ENCODE results near the gene SORT1.
"Not testable (repeated sequence)": the region's sequence is repeated elsewhere in the genome, so short reads cannot be mapped to it uniquely, and the experiment has no call there.

SORT1 gene

GRCh38 chr1:109296782-109297181 is 100.9 kb downstream of the SORT1 start:
- DNase-seq (ENCODE audit: low read depth), result no peak

GRCh38 chr1:109295712-109296415 is 101.9 kb downstream of the SORT1 start:
- DNase-seq (ENCODE audit: low read depth), result no peak

GRCh38 chr1:109294481-109294880 is 103.2 kb downstream of the SORT1 start:
- no peak for DNase-seq (ENCODE audit: low read depth)

DNA sequence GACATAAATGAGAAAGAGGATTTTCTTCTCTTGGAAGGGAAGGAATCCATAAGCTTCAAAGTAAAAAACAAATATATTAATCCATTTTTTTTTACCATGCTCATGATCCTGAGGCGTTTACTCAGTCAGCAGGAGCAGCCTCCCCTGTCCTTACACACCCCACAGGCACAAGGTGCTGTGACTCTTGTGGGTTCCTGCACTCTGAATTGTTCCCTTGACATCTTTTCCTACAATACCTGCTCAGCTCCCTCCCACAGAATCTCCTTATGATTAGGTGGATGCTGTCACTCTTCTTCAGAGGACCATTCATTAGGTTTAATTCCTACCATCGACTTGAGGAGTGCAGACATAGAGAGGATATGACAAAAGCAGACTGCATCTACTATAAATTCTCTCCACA is 104.7 kb downstream of the SORT1 start:
- no peak for DNase-seq (ENCODE audit: low read depth)

DNA sequence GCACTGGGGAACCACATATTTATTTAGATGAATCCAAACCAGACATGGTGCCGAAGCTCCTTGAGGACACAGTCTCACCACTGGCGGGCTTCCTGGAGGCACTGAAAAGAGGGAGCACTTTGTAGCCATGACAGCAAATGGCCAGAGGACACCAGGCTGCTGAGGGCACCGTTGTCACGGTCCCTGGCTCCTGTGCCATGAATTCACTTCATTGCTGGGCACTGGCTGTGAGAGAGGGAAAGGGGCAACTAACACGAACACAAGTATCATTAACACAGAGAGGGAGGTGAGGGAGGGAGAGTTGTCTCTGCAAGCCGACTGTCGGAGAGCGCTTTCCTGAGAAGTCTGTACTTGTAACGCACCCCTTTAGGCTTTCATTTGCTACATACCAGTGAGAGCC is 105.4 kb downstream of the SORT1 start:
- DNase-seq (ENCODE audit: low read depth), result no peak

DNA sequence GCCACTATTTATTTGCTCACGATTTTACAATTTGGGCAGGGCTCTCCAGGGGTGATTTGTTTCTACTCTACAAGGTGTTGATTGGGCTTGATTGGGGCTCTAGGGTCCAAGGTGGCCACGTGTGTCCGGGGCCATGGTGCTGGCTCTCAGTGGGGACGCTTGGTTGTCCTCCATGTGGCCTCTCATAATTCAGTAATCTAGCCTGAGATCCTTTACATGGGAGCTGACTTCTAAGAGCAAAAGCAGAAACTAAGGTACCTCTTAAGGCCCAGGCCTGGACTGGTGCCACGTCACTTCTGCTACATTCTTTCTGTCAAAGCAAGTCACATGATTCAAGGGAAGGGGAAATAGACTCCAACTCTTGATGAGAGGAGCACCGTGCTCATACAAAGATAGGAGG is 106.7 kb downstream of the SORT1 start:
- DNase-seq (ENCODE audit: low read depth), result no peak

DNA sequence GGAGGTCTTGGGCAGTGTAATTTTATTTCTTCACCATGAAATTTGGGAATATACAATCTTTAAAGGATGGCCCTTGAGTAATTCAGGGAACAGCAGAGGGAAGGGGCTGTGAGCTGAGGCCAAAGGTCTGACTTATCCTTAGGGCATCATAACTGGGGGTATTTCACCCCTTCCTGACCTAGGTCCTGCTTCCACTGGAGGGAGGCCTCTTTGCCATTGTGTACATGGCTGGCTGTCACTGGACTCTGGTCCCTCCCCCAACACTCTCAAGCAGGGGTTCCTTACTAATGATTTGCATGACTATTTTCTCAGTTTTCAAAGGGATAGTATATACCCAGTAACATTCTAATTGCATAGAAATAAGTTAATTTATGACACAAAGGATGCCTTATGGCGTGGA is 107.6 kb downstream of the SORT1 start:
- DNase-seq (ENCODE audit: low read depth), result no peak

DNA sequence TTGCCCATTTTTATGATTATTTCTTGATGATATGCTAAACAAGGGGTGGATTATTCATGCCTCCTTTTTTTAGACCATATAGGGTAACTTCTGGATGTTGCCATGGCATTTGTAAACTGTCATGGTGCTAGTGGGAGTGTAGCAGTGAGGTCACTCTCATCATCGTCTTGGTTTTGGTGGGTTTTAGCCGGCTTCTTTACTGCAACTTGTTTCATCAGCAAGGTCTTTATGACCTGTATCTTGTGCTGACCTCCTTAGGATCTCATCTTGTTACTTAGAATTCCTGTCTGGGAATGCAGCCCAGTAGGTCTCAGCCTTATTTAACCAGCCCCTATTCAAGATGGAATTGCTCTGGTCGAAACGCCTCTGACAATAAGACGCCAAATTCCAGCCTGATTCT is 111.0 kb downstream of the SORT1 start:
- DNase-seq (ENCODE audit: low read depth), result not testable (repeated sequence)

DNA sequence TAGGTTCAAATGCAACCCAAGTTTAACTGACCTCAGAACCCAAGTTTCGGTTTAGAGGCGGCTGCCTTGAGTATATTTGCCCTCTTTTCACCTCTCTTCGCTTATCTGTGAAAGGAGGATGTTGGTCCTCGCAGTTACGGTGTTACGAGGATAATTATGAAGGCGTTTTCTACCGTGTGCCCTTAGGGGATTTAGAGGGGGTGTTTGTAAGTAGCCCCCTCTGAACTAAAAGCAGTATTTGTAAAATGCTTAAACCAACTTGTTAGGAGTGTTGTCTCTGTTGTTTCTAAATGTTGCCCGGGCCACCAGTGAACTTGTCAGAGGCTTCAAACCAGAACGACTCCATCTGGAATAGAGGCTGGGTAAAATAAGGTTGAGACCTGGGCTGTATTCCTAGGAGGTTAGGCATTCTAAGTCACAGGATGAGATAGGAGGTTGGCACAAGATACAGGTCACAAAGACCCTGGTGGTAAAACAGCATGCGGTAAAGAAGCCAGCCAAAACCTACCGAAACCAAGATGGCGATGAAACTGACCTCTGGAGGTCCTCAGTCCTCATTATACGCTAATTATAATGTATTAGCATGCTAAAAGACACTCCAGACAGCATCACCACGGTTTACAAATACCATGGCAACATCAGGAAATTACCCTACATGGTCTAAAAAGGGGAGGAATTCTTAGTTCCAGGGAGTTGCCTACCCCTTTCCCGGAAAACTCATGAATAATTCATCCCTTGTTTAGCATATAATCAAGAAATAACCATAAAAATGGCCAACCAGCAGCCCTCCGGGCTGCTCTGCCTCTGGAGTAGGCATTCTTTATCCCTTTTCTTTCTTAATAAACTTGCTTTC is 113.7 kb downstream of the SORT1 start:
- DNase-seq (ENCODE audit: low read depth), result no peak

- peak; percentile 92 for DNase-seq (ENCODE audit: low read depth)
These were observed 114.6 kb downstream of the SORT1 start, which contains the start of gene PSRC1 for GRCh38 chr1:109282952-109283747. Gene PSRC1, minus strand, starts transcription at chr1:109283145.

- no peak for DNase-seq (ENCODE audit: low read depth)
These were observed 115.2 kb downstream of the SORT1 start for GRCh38 chr1:109282497-109282951.

DNA sequence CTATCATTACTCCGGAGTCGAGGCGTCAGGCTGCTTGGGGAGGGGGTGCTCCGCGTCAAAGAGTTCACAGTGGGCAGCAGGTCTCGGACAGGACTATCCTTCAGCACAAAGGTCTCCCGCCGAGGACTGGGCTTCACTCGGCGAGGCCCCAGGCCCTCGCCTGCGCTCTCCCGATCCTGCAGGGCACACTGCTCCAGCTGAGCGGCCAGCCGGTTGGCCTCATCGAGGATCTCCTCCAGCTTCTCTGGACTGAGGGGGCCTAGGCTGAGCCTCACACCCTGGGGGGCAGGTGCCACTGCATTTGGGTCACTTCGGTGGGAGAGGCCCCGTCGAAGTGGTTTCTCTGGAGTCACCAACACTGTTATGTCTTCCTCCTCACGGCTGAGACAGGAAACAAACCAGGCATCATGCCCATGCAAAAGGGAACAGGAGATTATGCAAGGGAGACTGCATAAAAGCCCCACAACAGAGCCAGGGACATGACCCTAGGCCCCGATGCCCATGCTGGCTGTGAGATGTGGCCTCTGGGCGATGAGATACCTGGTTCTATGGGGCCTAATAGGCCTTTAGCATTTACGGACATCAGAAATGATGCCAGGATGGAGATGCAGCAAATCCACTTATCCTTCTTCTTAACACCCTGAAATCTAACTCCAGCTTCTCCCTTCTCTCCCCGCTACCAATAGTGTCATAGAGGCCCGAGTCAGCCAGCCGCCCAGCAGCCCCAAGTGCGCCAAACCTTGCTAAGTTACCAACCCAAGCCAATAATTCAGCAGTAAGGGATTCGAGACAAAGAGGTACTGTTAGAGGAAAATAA is 115.8 kb downstream of the SORT1 start:
- no peak for DNase-seq (ENCODE audit: low read depth)

DNA sequence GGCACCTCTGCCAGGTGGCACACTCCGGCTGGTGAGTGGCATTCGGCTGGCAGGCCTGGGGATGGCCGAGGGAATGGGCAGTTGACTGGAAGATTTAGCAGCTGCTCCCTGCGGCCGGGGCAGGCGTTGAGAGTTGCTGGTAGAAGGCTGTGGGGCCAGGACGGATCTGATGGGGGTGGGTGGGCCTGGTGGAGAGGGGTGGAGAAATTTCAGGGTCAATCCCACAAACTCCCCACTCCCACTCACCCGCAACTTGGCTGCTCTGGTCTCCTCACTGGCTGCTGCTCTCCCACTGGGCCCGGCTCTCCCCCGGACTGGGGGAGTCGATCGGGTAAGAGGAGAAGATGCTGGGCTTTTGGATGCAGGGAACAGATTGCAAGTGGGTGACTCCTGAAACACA is 116.9 kb downstream of the SORT1 start:
- no peak for DNase-seq (ENCODE audit: low read depth)

DNA sequence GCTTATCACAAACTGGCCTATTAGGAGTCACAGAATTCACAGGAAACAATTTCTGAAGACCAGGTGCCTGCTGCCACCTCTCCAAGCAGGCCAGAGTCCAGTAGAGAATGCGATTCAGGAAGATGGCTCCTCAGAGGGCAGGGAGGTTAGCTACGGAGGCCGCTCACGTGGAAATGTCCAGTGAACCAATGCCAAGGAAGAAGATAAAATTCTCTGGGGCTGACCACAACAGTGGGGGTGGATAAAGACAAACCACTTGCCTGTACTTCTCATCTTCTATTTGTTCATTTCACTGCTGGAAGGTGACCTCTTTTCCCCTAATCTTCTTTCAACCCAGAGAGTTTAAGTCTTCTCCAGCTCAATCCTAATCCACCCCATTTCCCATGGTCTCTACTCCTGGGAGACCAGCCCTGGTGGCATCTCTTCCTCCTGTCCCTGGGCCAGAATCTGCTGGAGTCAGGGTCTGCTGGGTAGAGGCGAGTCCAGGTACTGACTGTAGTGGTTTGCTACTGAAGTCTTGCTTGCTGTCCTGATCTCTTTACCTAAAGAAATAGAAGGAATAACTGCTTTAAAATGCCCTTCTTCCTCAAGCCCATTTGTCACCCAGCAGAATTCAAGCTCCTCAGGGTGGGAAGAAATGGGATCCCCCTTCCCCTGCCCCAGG is 118.0 kb downstream of the SORT1 start:
- no peak for DNase-seq (ENCODE audit: low read depth)

- no peak for DNase-seq (ENCODE audit: low read depth)
These were observed 120.1 kb downstream of the SORT1 start for GRCh38 chr1:109277434-109278204.

DNA sequence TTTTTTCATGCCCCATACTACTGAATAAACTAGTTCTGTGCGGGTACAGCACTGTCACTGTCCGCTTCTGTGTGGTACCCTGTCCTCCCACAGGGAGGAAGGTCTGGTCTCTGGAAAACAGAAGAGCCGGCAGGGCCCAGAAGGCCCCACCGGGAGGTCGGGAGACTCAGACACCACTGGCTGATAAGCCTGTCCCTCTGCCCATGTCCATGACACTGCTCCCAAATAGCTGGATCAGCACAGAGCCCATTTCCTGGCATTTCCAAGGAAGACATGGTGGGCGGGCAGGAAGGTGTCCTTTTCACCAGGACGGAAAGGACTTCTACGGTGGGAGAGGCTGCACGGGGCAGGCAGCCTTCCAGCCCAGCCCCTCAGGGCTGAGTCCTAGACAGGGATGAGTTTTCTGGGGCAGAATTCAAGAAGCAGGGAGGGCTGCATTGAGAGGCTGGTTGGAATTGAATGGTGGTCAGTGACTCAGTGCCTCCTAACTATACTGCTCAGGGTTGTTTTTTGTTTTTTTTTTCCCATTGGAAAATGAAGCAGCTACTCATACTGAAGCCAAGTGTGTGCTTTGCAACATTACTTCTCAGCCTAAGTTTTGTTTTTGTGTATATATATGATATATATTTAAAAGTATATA is 121.9 kb downstream of the SORT1 start:
- DNase-seq (ENCODE audit: low read depth), result peak; percentile 57

DNA sequence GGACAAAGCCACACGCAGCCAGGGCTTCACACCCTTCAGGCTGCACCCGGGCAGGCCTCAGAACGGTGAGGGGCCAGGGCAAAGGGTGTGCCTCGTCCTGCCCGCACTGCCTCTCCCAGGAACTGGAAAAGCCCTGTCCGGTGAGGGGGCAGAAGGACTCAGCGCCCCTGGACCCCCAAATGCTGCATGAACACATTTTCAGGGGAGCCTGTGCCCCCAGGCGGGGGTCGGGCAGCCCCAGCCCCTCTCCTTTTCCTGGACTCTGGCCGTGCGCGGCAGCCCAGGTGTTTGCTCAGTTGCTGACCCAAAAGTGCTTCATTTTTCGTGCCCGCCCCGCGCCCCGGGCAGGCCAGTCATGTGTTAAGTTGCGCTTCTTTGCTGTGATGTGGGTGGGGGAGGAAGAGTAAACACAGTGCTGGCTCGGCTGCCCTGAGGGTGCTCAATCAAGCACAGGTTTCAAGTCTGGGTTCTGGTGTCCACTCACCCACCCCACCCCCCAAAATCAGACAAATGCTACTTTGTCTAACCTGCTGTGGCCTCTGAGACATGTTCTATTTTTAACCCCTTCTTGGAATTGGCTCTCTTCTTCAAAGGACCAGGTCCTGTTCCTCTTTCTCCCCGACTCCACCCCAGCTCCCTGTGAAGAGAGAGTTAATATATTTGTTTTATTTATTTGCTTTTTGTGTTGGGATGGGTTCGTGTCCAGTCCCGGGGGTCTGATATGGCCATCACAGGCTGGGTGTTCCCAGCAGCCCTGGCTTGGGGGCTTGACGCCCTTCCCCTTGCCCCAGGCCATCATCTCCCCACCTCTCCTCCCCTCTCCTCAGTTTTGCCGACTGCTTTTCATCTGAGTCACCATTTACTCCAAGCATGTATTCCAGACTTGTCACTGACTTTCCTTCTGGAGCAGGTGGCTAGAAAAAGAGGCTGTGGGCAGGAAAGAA is 122.9 kb downstream of the SORT1 start:
- no peak for DNase-seq (ENCODE audit: low read depth)

DNA sequence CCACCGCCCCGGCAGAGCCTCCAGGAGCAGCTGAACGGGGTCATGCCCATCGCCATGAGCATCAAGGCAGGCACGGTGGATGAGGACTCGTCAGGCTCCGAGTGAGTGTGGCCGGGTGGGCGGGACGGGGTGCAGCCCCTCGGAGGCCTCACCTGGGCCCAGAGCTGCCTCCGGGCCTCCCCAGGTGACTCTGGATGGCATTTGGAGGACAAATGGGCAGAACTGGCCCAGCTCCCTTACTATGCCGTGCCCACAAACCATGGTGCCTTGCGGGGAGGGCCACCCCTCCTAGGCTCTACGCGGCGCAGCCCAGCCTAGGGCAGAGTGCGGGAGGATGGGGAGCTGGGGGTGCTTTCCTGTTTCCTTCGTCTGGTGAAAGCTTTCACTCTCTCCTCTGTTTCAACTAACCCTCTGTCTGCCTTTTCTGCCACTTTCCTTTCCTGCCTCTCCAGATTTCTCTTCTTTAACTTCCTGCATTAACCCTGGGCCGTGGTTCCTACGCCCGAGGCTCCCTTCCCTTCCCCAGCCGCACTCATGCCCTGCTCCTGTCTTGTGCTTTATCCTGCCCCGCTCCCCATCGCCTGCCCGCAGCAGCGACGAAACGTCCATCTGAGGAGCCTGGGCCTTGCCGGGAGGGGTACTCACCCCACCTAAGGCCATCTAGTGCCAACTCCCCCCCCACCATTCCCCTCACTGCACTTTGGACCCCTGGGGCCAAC is 124.0 kb downstream of the SORT1 start:
- DNase-seq (ENCODE audit: low read depth), result no peak

Measured in stromal cell of bone marrow (primary cell).